Activated CD8-positive, alpha-beta memory T cell treated with anti-CD3 and anti-CD28 coated beads for 1 hour (primary cell): ENCODE results near the gene RUFY1.
"Not testable (repeated sequence)": the region's sequence is repeated elsewhere in the genome, so short reads cannot be mapped to it uniquely, and the experiment has no call there.

ENCODE experiments used
- DNase-seq, 2 donors: peaks; one replicate each; pipeline ENCODE4 v3.0.0-alpha.2; 2020; ENCODE audit warnings: low read depth in 1 of 2; ENCODE audit errors: extremely low read depth in 1 of 2

Gene RUFY1

GRCh38 chr5:179534431-179534830 is 15.9 kb upstream of the RUFY1 start:
- DNase-seq: no peak

GRCh38 chr5:179536676-179537075 is 13.7 kb upstream of the RUFY1 start:
- DNase-seq: no peak

- DNase-seq: no peak
Measured at GRCh38 chr5:179542170-179542569, 8.2 kb upstream of the RUFY1 start.

DNA sequence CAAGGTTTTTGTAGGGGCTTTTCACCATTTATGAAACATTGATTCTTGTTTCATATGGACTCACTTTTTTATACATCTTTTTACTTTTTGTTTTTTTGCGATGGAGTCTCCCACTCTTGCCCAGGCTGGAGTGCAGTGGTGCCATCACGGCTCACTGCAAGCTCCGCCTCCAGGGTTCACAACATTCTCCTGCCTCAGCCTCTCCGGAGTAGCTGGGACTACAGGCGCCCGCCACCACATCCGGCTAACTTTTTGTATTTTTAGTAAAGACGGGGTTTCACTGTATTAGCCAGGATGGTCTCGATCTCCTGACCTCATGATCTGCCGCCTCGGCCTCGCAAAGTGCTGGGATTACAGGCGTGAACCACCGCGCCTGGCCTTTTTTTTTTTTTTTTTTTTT is 7.1 kb upstream of the RUFY1 start:
- not testable (repeated sequence) for DNase-seq

GRCh38 chr5:179553006-179553405 is 2.7 kb downstream of the RUFY1 start:
- DNase-seq: no peak

GRCh38 chr5:179553875-179554274 is 3.5 kb downstream of the RUFY1 start:
- no peak for DNase-seq

DNA sequence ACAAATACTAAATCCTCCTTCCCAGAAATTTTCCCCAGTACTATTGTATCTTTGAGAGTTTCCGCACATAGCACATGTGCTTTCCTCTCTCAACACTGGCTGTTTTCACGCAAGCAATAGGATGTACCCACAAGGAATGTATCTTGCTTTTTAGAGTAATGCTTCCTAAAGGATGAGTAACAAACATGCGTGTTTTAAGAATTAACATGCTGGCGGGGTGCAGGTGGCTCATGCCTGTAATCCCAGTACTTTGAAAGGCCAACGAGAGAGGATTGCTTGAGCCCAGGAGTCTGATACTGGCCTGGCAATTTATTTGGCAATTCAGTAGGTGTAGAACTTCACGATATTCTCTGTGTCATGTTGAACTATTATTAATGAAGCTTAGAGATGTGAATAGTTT is 4.6 kb downstream of the RUFY1 start:
- no peak for DNase-seq

GRCh38 chr5:179558261-179558799 is 8.0 kb downstream of the RUFY1 start:
- DNase-seq: not testable (repeated sequence)

GRCh38 chr5:179558932-179559283 is 8.6 kb downstream of the RUFY1 start:
- no peak for DNase-seq

GRCh38 chr5:179559284-179560252 is 9.2 kb downstream of the RUFY1 start:
- DNase-seq: peak; percentile 69 to 79

- DNase-seq: no peak
Measured at GRCh38 chr5:179564526-179564925, 14.2 kb downstream of the RUFY1 start.

DNA sequence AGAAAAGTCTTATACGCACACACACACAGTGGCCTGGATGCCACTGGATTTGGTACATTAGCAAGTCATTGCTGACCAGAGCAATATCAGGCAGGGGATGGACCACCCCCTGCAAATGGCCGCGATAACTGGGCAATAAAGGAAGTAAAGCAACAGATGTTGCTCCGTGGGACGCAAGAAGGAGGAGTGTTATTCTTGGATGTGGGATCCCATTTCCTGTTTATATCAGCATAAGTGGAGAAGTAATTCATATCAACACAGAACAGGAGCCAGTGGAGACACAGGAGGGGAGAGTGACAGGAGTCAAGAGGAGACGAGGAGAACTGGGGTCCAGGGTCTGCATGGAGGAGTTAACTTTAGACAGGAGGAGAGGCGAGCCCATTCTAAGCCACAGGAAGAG is 18.4 kb downstream of the RUFY1 start:
- DNase-seq: no peak

DNA sequence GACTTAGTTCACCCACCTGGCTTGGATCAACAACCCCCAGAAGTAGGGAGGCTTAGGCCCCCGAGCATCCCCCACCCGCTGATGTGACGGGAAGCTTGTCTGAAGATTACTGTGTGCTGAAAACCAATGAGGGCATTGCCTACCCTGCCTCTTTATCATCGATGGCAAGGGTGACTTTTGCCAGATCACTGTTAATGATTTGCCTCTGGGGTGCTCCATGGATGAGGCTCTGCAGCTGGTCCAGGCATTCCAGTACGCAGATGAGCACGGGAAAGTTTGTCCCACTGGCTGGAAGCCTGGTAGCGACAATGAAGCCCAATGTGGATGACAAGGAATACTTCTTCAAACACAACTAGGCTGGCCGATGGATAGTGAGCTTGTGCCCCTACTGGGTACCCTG is 22.0 kb downstream of the RUFY1 start:
- no peak for DNase-seq

- DNase-seq: no peak
Measured at GRCh38 chr5:179577286-179577960, 27.1 kb downstream of the RUFY1 start.

DNA sequence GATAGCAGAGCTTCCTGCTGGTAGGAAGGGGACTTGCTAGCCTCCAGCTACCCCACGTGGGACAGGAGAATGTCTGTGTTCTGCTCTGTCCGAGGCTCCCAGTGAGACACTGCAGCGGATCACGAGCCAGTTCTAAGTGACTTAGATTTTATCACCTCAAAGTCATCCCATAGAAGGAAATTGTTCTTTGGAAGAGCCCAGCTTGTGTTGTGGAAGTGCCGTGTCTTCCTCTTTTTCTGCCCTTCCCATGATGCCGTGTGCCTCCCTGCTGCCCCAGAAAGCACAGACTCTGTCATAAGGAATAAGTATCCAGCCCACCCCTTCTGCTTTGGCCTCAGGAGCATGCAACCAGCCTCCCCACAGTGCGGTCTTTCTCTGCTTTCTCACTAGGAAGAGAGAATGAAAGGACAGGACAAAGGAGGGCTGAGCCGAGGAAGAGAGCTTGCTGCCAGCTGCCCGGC is 35.6 kb downstream of the RUFY1 start:
- no peak for DNase-seq

GRCh38 chr5:179588166-179588565 is 37.8 kb downstream of the RUFY1 start:
- DNase-seq: no peak

- no peak for DNase-seq
Measured at GRCh38 chr5:179595916-179596315, 45.6 kb downstream of the RUFY1 start.

DNA sequence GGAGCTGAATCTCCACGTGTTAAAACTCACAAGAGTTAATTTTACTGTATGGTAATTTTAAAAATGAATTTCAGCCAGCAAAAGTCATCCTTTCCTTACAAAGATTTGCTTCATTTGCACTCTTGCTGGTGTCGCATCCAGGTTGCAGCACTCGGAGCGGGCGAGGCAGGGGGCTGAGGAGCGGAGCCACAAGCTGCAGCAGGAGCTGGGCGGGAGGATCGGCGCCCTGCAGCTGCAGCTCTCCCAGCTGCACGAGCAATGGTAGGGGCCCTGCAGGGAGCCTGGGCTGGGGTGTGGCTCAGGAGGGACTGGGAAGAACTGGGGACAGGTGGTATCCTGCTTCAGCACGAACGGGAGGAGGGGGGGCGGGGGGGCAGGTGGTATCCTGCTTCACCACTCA is 46.1 kb downstream of the RUFY1 start:
- no peak for DNase-seq

GRCh38 chr5:179599100-179599499 is 48.7 kb downstream of the RUFY1 start:
- no peak for DNase-seq

- DNase-seq: no peak
Measured at GRCh38 chr5:179599566-179599965, 49.2 kb downstream of the RUFY1 start.

DNA sequence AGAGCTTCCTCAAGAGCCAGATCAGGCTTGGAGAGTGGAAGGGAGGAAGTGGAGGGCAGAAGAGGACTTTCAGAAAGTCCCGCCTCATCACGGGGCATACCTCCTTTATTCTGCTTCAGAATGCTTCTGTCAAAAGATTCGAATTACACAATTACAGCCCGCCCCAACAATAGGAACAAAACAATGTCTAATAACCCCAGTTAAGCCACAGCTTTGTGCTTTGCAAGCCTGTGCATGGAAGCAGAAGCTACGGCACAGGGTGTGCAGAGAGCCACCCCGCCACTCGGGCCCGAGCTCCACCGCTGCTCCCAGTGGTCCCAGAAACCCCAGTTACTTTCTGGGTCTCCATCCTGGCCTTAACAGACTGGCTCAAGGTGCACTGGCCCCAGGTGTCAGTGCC is 49.6 kb downstream of the RUFY1 start:
- DNase-seq: no peak
